NB4 (cell line): ENCODE results near the gene INO80B.
"Not testable (repeated sequence)": the region's sequence is repeated elsewhere in the genome, so short reads cannot be mapped to it uniquely, and the experiment has no call there.

ENCODE experiments used
- DNase-seq: peaks from one replicate; pipeline ENCODE4 v3.0.0; 2010; ENCODE audit warnings: low read depth
- H3K4me3 ChIP-seq: one replicate; pipeline ENCODE4 v1.5.1; 2011; ENCODE audit warnings: mild to moderate bottlenecking, low read depth, low read length, moderate library complexity
- MYC ChIP-seq: IDR thresholded peaks from 2 replicates; pipeline ENCODE4 v1.6.1; 2011; ENCODE audit warnings: low read depth, low read length
- POLR2A ChIP-seq: IDR thresholded peaks from 2 replicates; pipeline ENCODE4 v1.6.1; 2011; ENCODE audit warnings: mild to moderate bottlenecking; ENCODE audit not compliant: insufficient read length; ENCODE audit errors: extremely low read depth
- TF ChIP-seq, protein P1 (sequence below): IDR thresholded peaks from one replicate; pipeline ENCODE4 v1.5.1; 2012; ENCODE audit warnings: low read depth, low read length
- TF ChIP-seq, protein P2 (sequence below): IDR thresholded peaks from 2 replicates; pipeline ENCODE4 v1.6.1; 2011; ENCODE audit warnings: low read depth, low read length

Gene INO80B

DNA sequence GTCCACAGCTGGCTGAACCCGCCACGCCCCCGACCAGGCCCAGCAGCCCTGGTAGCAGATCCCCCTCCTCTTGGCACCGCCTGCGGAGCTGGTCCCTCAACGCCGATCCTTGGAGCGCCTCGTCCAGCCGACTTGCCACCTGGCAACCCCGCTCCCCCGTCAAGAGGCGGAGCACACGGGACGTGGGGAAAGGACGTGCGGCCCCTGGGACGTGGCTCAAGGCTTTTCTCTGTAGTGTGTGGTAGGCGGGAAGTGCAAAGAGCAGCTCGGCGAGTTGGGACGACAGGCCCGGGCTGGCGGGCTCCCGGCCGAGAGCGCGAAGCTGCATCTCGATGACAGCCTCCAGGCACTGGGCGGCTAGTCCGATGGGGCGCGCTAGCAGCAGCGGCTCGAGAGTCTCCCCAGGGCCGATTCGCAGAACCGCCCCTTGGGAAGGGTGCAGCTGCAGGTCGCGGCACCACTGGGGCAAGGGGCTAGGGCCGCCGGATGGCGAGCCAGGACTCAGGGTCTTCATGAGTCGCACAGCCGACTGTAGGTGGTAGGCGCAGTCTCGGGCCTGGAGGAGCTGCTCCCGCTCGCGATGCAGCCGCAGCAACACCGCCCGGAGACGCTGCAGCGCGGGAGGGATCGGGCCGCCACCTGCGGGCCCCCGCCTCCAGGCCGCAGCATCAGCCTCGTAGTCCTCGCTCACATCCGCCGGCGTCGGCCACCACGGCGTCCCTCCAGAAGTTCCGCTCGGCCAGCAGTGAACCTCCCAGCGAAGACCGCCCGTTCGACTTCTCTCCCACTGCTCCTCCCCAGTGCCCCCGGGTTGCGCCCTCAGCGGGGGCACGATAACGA lies 27.3 kb downstream of the INO80B start:
- peak overlapping the region; percentile 84 for H3K4me3 ChIP-seq
- TF ChIP-seq, protein P1, sequence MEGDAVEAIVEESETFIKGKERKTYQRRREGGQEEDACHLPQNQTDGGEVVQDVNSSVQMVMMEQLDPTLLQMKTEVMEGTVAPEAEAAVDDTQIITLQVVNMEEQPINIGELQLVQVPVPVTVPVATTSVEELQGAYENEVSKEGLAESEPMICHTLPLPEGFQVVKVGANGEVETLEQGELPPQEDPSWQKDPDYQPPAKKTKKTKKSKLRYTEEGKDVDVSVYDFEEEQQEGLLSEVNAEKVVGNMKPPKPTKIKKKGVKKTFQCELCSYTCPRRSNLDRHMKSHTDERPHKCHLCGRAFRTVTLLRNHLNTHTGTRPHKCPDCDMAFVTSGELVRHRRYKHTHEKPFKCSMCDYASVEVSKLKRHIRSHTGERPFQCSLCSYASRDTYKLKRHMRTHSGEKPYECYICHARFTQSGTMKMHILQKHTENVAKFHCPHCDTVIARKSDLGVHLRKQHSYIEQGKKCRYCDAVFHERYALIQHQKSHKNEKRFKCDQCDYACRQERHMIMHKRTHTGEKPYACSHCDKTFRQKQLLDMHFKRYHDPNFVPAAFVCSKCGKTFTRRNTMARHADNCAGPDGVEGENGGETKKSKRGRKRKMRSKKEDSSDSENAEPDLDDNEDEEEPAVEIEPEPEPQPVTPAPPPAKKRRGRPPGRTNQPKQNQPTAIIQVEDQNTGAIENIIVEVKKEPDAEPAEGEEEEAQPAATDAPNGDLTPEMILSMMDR: no peak
- TF ChIP-seq, protein P2, sequence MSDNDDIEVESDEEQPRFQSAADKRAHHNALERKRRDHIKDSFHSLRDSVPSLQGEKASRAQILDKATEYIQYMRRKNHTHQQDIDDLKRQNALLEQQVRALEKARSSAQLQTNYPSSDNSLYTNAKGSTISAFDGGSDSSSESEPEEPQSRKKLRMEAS: no peak
- TF ChIP-seq POLR2A: no peak
- DNase-seq: peak; percentile 86

- TF ChIP-seq, protein P1: peak; percentile 93
- peak; percentile 55 for TF ChIP-seq POLR2A
- TF ChIP-seq, protein P2: peak; percentile 17; the same call in 1 of the 2 replicates
- peak; percentile 52; the same call in 1 of the 2 replicates for TF ChIP-seq MYC
- peak; percentile 98 for DNase-seq
- H3K4me3 ChIP-seq: peak within 1 kb of the TSS; percentile 84
Observed at GRCh38 chr2:74482801-74483674, 28.2 kb downstream of the INO80B start, which contains the start of the genes CCDC142 and TTC31. Gene CCDC142, minus strand, starts transcription at chr2:74482998. Its CDS starts 161 bp downstream, at chr2:74482837. Gene TTC31, plus strand, starts transcription at chr2:74483081. Its CDS starts 15 bp downstream, at chr2:74483096.

- not testable (repeated sequence) for DNase-seq
- H3K4me3 ChIP-seq: peak overlapping the region; percentile 84
Observed at GRCh38 chr2:74483675-74484164, 28.8 kb downstream of the INO80B start.

DNA sequence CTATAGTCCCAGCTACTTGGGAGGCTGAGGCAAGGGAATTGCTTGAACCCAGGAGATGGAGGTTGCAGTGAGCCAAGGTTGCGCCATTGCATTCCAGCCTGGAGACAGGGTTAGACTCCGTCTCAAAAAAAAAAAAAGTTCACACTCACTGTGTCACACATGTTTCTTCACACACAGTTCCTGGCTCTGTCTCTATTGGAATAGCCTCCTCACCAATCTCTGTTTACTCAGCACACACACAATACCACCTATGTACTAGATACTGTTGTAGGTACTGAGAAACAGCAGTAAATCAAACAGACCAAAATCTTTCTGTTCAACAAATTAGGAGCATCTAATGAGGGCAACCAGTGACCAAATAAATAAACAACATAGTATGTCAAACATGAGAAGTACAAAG lies 31.3 kb downstream of the INO80B start:
- TF ChIP-seq, protein P1: no peak
- TF ChIP-seq MYC: no peak
- TF ChIP-seq, protein P2: no peak
- TF ChIP-seq POLR2A: no peak
- no peak for DNase-seq
- H3K4me3 ChIP-seq: no peak overlapping the region

GRCh38 chr2:74488643-74489481 lies 34.0 kb downstream of the INO80B start:
- DNase-seq: no peak
- H3K4me3 ChIP-seq: no peak overlapping the region
- no peak for TF ChIP-seq POLR2A

DNA sequence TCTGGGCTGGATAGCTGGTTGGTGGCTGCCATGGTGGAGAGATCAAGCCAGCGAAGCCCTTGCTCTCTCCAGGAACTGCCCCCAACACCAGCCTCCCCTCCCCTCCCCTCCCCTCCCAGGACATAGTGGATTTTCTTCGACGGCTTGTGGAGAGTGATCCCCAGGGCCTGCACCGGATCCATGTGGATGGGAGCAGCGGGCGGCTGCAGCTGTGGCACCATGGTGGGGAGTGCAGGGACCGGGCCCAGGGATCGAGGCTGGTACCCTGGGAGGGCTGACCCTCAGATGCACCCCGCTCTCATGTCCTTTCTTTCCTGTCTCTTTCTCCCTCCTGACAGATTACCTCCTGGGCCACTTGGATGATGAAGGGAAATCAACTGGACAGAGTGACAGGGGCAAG lies 35.0 kb downstream of the INO80B start:
- DNase-seq: no peak
- no peak overlapping the region for H3K4me3 ChIP-seq
- TF ChIP-seq MYC (no peak), POLR2A (no peak)
- TF ChIP-seq, protein P2: no peak
- TF ChIP-seq, protein P1: no peak
